Neural progenitor cell (in vitro differentiated cells): ENCODE data around the gene BRSK2. TPM values are rescaled to one million over a fixed set of nuclear protein-coding genes. Genes with fewer than 3 reads are reported as not detected.

Experiments used
- DNase-seq: peaks from one replicate; pipeline ENCODE4 v3.0.0-alpha.2; 2016; ENCODE audit warnings: low spot score
- H2AFZ ChIP-seq: fragments of 200-600 bp; sonication (generic); replicated peaks from 2 replicates; pipeline ENCODE4 v1.6.1; 2016; ENCODE audit warnings: antibody characterized with exemption
- H3F3A ChIP-seq: fragments of 200-600 bp; sonication (generic); 2 replicates; pipeline ENCODE4 v1.6.1; 2016; ENCODE audit warnings: antibody characterized with exemption, low read depth
- H3K27ac ChIP-seq: fragments of 200-600 bp; sonication (generic); 2 replicates; pipeline ENCODE4 v1.5.1; 2016; ENCODE audit warnings: mild to moderate bottlenecking
- H3K27me3 ChIP-seq: fragments of 200-600 bp; sonication (generic); 2 replicates; pipeline ENCODE4 v1.6.1; 2016; ENCODE audit warnings: mild to moderate bottlenecking, moderate library complexity
- H3K36me3 ChIP-seq: fragments of 200-600 bp; sonication (generic); 2 replicates; pipeline ENCODE4 v1.5.1; 2016
- H3K4me1 ChIP-seq: fragments of 200-600 bp; sonication (generic); 2 replicates; pipeline ENCODE4 v1.6.1; 2016; ENCODE audit warnings: mixed run types
- H3K4me2 ChIP-seq: fragments of 200-600 bp; sonication (generic); 2 replicates; pipeline ENCODE4 v1.6.1; 2016
- H3K4me3 ChIP-seq: fragments of 200-600 bp; sonication (generic); 2 replicates; pipeline ENCODE4 v1.5.1; 2016
- H3K79me2 ChIP-seq: fragments of 200-600 bp; sonication (generic); 2 replicates; pipeline ENCODE4 v1.6.1; 2016; ENCODE audit warnings: low read depth
- H3K9ac ChIP-seq: fragments of 200-600 bp; sonication (generic); 2 replicates; pipeline ENCODE4 v1.6.1; 2016
- H3K9me3 ChIP-seq: fragments of 200-600 bp; sonication (generic); 2 replicates; pipeline ENCODE4 v1.5.1; 2016; ENCODE audit warnings: low read depth
- H4K20me1 ChIP-seq: fragments of 200-600 bp; sonication (generic); 2 replicates; pipeline ENCODE4 v1.6.1; 2016; ENCODE audit warnings: low read depth
- H3K27ac Mint-ChIP-seq: 3 replicates; pipeline ENCODE4 v1.8.0; 2021; ENCODE audit warnings: mixed read lengths
- H3K27me3 Mint-ChIP-seq: 2 replicates; pipeline ENCODE4 v1.8.0; 2022; ENCODE audit warnings: low read depth, mild to moderate bottlenecking, inconsistent platforms, moderate library complexity, mixed read lengths; ENCODE audit not compliant: insufficient read depth
- H3K36me3 Mint-ChIP-seq: 3 replicates; pipeline ENCODE4 v1.8.0; 2021; ENCODE audit warnings: mixed read lengths
- H3K4me1 Mint-ChIP-seq: 3 replicates; pipeline ENCODE4 v1.8.0; 2021; ENCODE audit warnings: mixed read lengths
- H3K4me3 Mint-ChIP-seq: 3 replicates; pipeline ENCODE4 v1.8.0; 2021; ENCODE audit warnings: mild to moderate bottlenecking, moderate library complexity, mixed read lengths
- H3K9me3 Mint-ChIP-seq: 3 replicates; pipeline ENCODE4 v1.8.0; 2020; ENCODE audit warnings: mixed read lengths
- EZH2 ChIP-seq: fragments of 200-600 bp; sonication (generic); IDR thresholded peaks from 2 replicates; pipeline ENCODE4 v1.6.1; 2017; ENCODE audit warnings: antibody characterized with exemption, mild to moderate bottlenecking, moderate library complexity
- EZH2phosphoT487 ChIP-seq: fragments of 200-600 bp; sonication (generic); IDR thresholded peaks from 2 replicates; pipeline ENCODE4 v1.6.1; 2017; ENCODE audit warnings: antibody characterized with exemption
- total RNA-seq: library from RNA; depleted of rRNA; stranded (reverse); fragments of >200 nt; gene quantifications from 2 replicates; pipeline ENCODE4 v1.2.3, GENCODE V29; 2015; ENCODE audit warnings: low replicate concordance
- TF ChIP-seq, protein P1 (sequence below): fragments of 200-600 bp; sonication (generic); IDR thresholded peaks from 2 replicates; pipeline ENCODE4 v1.5.1; 2017; ENCODE audit warnings: antibody characterized with exemption, mild to moderate bottlenecking

Gene BRSK2
- total RNA-seq, 1 donor from 2014 or later = 8.2 TPM

DNA sequence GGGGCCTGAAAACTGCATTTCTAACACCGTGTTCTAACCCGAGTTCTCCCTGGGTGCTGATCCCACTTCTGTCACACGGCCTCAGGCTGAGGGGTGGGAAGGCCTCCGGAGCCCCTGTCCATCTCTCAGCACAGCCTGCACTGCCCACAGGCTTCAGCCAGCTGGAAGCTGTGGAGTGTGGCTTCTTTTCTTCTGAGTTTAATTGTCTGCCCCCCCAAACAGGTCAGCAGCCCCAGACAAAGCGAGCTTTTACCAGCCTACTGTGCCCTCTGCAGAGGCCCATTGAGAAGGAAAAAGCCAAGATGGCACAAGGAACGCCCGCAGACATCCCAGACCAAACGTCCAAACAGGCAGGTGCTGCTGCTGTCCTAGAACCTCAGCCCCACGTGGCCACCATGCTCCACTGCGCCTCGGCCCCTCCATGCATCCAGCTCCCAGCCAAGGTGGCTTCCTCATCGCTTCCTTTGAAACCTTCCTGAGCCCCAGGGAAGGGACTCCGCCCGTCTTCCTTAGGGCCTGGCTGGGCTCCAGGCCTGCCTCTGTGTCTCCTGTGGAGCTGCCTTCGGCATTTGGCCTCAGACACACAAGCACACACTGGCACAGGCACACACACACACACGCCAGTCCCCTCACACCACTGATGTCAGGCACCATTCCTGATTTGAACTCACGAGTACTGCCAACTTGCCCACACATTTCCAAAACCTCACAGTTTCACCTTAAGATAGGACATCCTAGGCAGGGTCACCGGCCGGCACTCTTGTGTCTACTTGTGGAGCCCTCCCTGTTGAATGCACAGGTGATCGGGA lies 95.2 kb downstream of the BRSK2 start:
- Histone ChIP-seq H3K4me3 (no peak overlapping the region), H3K79me2 (peaks cover 2% of the 10 kb centered on the region), H3K27ac (no peak overlapping the region), H4K20me1 (peaks cover 34% of the 10 kb centered on the region), H2AFZ (no peak overlapping the region), H3K27me3 (no peaks in the 10 kb centered on the region), H3K9me3 (no peaks in the 10 kb centered on the region), H3K4me2 (no peak overlapping the region), H3K9ac (no peak overlapping the region), H3F3A (no peaks in the 10 kb centered on the region), H3K4me1 (no peaks in the 10 kb centered on the region), H3K36me3 (no peaks in the 10 kb centered on the region)
- Mint-ChIP-seq H3K4me3 (no peak overlapping the region), H3K9me3 (no peaks in the 10 kb centered on the region), H3K27me3 (peaks cover 4% of the 10 kb centered on the region), H3K27ac (no peak overlapping the region), H3K4me1 (peaks cover 5% of the 10 kb centered on the region), H3K36me3 (peaks cover 2% of the 10 kb centered on the region)
- no peak for TF ChIP-seq EZH2
- no peak for TF ChIP-seq EZH2phosphoT487
- TF ChIP-seq, protein P1, sequence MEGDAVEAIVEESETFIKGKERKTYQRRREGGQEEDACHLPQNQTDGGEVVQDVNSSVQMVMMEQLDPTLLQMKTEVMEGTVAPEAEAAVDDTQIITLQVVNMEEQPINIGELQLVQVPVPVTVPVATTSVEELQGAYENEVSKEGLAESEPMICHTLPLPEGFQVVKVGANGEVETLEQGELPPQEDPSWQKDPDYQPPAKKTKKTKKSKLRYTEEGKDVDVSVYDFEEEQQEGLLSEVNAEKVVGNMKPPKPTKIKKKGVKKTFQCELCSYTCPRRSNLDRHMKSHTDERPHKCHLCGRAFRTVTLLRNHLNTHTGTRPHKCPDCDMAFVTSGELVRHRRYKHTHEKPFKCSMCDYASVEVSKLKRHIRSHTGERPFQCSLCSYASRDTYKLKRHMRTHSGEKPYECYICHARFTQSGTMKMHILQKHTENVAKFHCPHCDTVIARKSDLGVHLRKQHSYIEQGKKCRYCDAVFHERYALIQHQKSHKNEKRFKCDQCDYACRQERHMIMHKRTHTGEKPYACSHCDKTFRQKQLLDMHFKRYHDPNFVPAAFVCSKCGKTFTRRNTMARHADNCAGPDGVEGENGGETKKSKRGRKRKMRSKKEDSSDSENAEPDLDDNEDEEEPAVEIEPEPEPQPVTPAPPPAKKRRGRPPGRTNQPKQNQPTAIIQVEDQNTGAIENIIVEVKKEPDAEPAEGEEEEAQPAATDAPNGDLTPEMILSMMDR = no peak
- no peak for DNase-seq

DNA sequence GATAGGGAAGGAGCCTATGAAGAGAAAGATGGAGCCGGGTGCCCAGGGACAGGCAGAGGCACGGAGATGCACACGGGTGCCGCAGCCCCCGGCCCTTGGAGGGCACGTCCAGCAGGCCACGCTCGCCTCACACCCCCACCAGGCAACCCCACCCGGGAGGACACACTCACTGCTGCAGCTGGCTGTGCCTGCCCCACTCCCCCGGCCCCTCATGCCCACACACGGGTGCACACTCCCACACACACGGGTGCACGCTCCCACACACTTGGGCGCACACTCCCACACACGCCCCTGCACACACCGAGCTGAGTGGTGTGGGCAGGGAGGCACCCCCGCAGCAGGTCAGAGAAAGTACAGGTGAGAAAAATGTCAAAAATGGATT lies 95.8 kb downstream of the BRSK2 start:
- Mint-ChIP-seq H3K27ac (no peak overlapping the region), H3K4me1 (peaks cover 5% of the 10 kb centered on the region), H3K27me3 (peaks cover 2% of the 10 kb centered on the region), H3K4me3 (no peak overlapping the region), H3K36me3 (no peaks in the 10 kb centered on the region), H3K9me3 (no peaks in the 10 kb centered on the region)
- H2AFZ ChIP-seq = no peak overlapping the region
- H3K36me3 ChIP-seq = no peaks in the 10 kb centered on the region
- H3K9ac ChIP-seq = no peak overlapping the region
- H3K27me3 ChIP-seq = no peaks in the 10 kb centered on the region
- no peak for TF ChIP-seq EZH2
- TF ChIP-seq EZH2phosphoT487 = no peak
- TF ChIP-seq, protein P1 = no peak
- no peak for DNase-seq
- peaks cover 8% of the 10 kb centered on the region for H3K79me2 ChIP-seq
- H3K27ac ChIP-seq = no peak overlapping the region
- H3K4me1 ChIP-seq = no peaks in the 10 kb centered on the region
- H4K20me1 ChIP-seq = peaks cover 34% of the 10 kb centered on the region
- no peak overlapping the region for H3K4me3 ChIP-seq
- H3K4me2 ChIP-seq = no peak overlapping the region
- no peaks in the 10 kb centered on the region for H3F3A ChIP-seq
- H3K9me3 ChIP-seq = no peaks in the 10 kb centered on the region

DNA sequence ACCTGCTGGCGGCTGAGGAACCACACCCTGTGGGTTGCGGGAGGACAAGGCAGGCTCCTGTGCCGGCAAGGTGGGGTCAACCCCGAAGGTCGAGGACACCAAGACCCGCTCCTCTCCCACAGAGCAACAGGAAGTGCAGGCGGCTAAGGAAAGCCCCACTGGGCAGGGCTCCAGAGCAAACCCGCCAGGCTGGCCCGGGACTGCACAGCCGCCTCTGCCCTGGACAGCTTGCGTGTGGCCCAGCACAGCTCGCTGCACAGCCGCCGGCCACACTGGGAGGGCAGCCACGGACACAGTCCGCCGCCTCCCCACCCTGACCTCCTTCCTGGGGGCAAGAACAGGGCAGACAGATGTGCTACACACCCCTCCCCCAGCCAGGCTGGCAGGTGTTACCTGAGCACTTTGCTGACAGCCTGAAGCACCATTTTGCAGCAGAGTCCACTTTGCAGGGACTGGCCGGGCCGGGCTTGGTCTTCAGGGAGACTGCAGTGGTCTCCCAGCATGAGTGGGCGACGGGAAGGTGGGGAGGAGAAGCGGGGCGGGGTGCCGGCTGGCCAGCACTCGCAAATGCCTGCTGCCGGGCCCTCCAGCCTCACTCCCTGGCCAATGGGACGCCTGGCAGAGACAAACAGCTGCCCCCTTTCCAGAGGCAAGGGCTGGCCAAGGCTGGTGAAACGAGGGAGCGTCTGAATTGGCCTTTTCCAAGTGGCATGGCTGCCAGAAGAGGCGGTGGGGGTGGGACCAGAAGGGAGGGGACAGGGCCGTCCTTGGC lies 96.5 kb downstream of the BRSK2 start, which contains the start of gene MOB2:
Gene MOB2, minus strand, starts transcription at position 726 of the 772 bp plus-strand sequence. Its CDS starts 223 bp downstream, at position 503.
- Mint-ChIP-seq H3K4me3 (no peak within 1 kb of the TSS), H3K9me3 (no peaks in the 10 kb centered on the region), H3K36me3 (no peaks in the 10 kb centered on the region), H3K4me1 (peaks cover 5% of the 10 kb centered on the region), H3K27me3 (peaks cover 2% of the 10 kb centered on the region), H3K27ac (no peak within 1 kb of the TSS)
- peaks cover 34% of the 10 kb centered on the region for H4K20me1 ChIP-seq
- H3K9me3 ChIP-seq = no peaks in the 10 kb centered on the region
- peaks cover 8% of the 10 kb centered on the region for H3K79me2 ChIP-seq
- no peak within 1 kb of the TSS for H3K9ac ChIP-seq
- no peaks in the 10 kb centered on the region for H3K4me1 ChIP-seq
- TF ChIP-seq, protein P1 = no peak
- no peak for TF ChIP-seq EZH2phosphoT487
- TF ChIP-seq EZH2 = no peak
- no peak for DNase-seq
- H3K4me2 ChIP-seq = no peak within 1 kb of the TSS
- H3K27me3 ChIP-seq = no peaks in the 10 kb centered on the region
- H3F3A ChIP-seq = no peaks in the 10 kb centered on the region
- no peak within 1 kb of the TSS for H3K27ac ChIP-seq
- H3K4me3 ChIP-seq = no peak within 1 kb of the TSS
- H2AFZ ChIP-seq = no peak within 1 kb of the TSS
- H3K36me3 ChIP-seq = no peaks in the 10 kb centered on the region
